HEK293 (cell line): ENCODE results near the gene ARAP1.

Source experiments
- EGR2 ChIP-seq: fragments of 450-650 bp; formaldehyde crosslinking; IDR thresholded peaks from 2 replicates; pipeline ENCODE4 v1.5.1; 2016; ENCODE audit warnings: low read depth, missing biosample characterization, missing genetic modification characterization
- GLIS1 ChIP-seq: fragments of 450-650 bp; formaldehyde crosslinking; IDR thresholded peaks from 2 replicates; pipeline ENCODE4 v1.5.1; 2016; ENCODE audit warnings: missing biosample characterization, missing genetic modification characterization
- KLF1 ChIP-seq: fragments of 450-650 bp; formaldehyde crosslinking; IDR thresholded peaks from 2 replicates; pipeline ENCODE4 v1.5.1; 2016; ENCODE audit warnings: missing biosample characterization, missing genetic modification characterization
- KLF7 ChIP-seq: fragments of 450-650 bp; formaldehyde crosslinking; IDR thresholded peaks from 2 replicates; pipeline ENCODE4 v1.5.1; 2016; ENCODE audit warnings: missing biosample characterization, missing genetic modification characterization, borderline replicate concordance
- MYNN ChIP-seq: fragments of 450-650 bp; formaldehyde crosslinking; IDR thresholded peaks from 2 replicates; pipeline ENCODE4 v1.5.1; 2016; ENCODE audit warnings: missing biosample characterization, missing genetic modification characterization, borderline replicate concordance
- MZF1 ChIP-seq: fragments of 450-650 bp; formaldehyde crosslinking; IDR thresholded peaks from 2 replicates; pipeline ENCODE4 v1.5.1; 2017; ENCODE audit warnings: missing biosample characterization, missing genetic modification characterization, borderline replicate concordance
- OVOL3 ChIP-seq: fragments of 450-650 bp; formaldehyde crosslinking; IDR thresholded peaks from 2 replicates; pipeline ENCODE4 v1.5.1; 2016; ENCODE audit warnings: missing biosample characterization, missing genetic modification characterization
- SETDB1 ChIP-seq: IDR thresholded peaks from one replicate; pipeline ENCODE4 v1.6.1; 2017; ENCODE audit warnings: mild to moderate bottlenecking, low read length, moderate library complexity, mixed read lengths; ENCODE audit not compliant: insufficient read length
- SP3 ChIP-seq: fragments of 450-650 bp; formaldehyde crosslinking; IDR thresholded peaks from 2 replicates; pipeline ENCODE4 v1.5.1; 2016; ENCODE audit warnings: missing biosample characterization, missing genetic modification characterization
- SP7 ChIP-seq: fragments of 450-650 bp; formaldehyde crosslinking; IDR thresholded peaks from 2 replicates; pipeline ENCODE4 v1.5.1; 2016; ENCODE audit warnings: missing biosample characterization, missing genetic modification characterization
- ZBTB21 ChIP-seq: fragments of 450-650 bp; formaldehyde crosslinking; IDR thresholded peaks from 2 replicates; pipeline ENCODE4 v1.5.1; 2017; ENCODE audit warnings: missing biosample characterization, missing genetic modification characterization
- ZFP3 ChIP-seq: fragments of 450-650 bp; formaldehyde crosslinking; IDR thresholded peaks from 2 replicates; pipeline ENCODE4 v1.5.1; 2016; ENCODE audit warnings: low read depth, missing biosample characterization, missing genetic modification characterization
- ZIC2 ChIP-seq: fragments of 450-650 bp; formaldehyde crosslinking; IDR thresholded peaks from 2 replicates; pipeline ENCODE4 v1.5.1; 2016; ENCODE audit warnings: missing biosample characterization, missing genetic modification characterization
- ZNF10 ChIP-seq: fragments of 450-650 bp; formaldehyde crosslinking; IDR thresholded peaks from 2 replicates; pipeline ENCODE4 v1.5.1; 2017; ENCODE audit warnings: missing biosample characterization, missing genetic modification characterization
- ZNF302 ChIP-seq: fragments of 450-650 bp; formaldehyde crosslinking; IDR thresholded peaks from 2 replicates; pipeline ENCODE4 v1.5.1; 2016; ENCODE audit warnings: missing biosample characterization, missing genetic modification characterization, low read depth
- ZNF37A ChIP-seq: fragments of 450-650 bp; IDR thresholded peaks from 2 replicates; pipeline ENCODE4 v1.5.1; 2018; ENCODE audit warnings: missing biosample characterization, missing genetic modification characterization
- ZNF404 ChIP-seq: fragments of 450-650 bp; formaldehyde crosslinking; IDR thresholded peaks from 2 replicates; pipeline ENCODE4 v1.5.1; 2017; ENCODE audit warnings: missing biosample characterization, missing genetic modification characterization
- ZNF473 ChIP-seq: fragments of 450-650 bp; formaldehyde crosslinking; IDR thresholded peaks from 2 replicates; pipeline ENCODE4 v1.5.1; 2017; ENCODE audit warnings: missing biosample characterization, missing genetic modification characterization
- ZNF48 ChIP-seq: fragments of 450-650 bp; formaldehyde crosslinking; IDR thresholded peaks from 2 replicates; pipeline ENCODE4 v1.5.1; 2016; ENCODE audit warnings: missing biosample characterization, missing genetic modification characterization
- ZNF521 ChIP-seq: fragments of 450-650 bp; formaldehyde crosslinking; IDR thresholded peaks from 2 replicates; pipeline ENCODE4 v1.5.1; 2017; ENCODE audit warnings: missing biosample characterization, mild to moderate bottlenecking, missing genetic modification characterization
- ZNF544 ChIP-seq: fragments of 450-650 bp; formaldehyde crosslinking; IDR thresholded peaks from 2 replicates; pipeline ENCODE4 v1.5.0; 2017; ENCODE audit warnings: missing biosample characterization, missing genetic modification characterization
- ZNF624 ChIP-seq: fragments of 450-650 bp; formaldehyde crosslinking; IDR thresholded peaks from 2 replicates; pipeline ENCODE4 v1.5.1; 2017; ENCODE audit warnings: missing biosample characterization, missing genetic modification characterization
- ZNF658 ChIP-seq: fragments of 450-650 bp; formaldehyde crosslinking; IDR thresholded peaks from 2 replicates; pipeline ENCODE4; 2016; ENCODE audit warnings: missing biosample characterization, missing genetic modification characterization
- ZNF664 ChIP-seq: fragments of 450-650 bp; formaldehyde crosslinking; IDR thresholded peaks from 2 replicates; pipeline ENCODE4 v1.5.1; 2016; ENCODE audit warnings: missing biosample characterization, missing genetic modification characterization
- ZNF76 ChIP-seq: fragments of 450-650 bp; formaldehyde crosslinking; IDR thresholded peaks from 2 replicates; pipeline ENCODE4; 2016; ENCODE audit warnings: low read depth, missing biosample characterization, missing genetic modification characterization, borderline replicate concordance
- ZNF785 ChIP-seq: fragments of 450-650 bp; formaldehyde crosslinking; IDR thresholded peaks from 2 replicates; pipeline ENCODE4 v1.5.1; 2016; ENCODE audit warnings: missing biosample characterization, missing genetic modification characterization
- ZNF792 ChIP-seq: fragments of 450-650 bp; formaldehyde crosslinking; IDR thresholded peaks from 2 replicates; pipeline ENCODE4 v1.5.1; 2016; ENCODE audit warnings: missing biosample characterization, missing genetic modification characterization
- ZNF830 ChIP-seq: fragments of 450-650 bp; IDR thresholded peaks from 2 replicates; pipeline ENCODE4 v1.5.0; 2018; ENCODE audit warnings: missing biosample characterization, missing genetic modification characterization, low read depth, mild to moderate bottlenecking, moderate library complexity
- ZSCAN16 ChIP-seq: fragments of 450-650 bp; formaldehyde crosslinking; IDR thresholded peaks from 2 replicates; pipeline ENCODE4 v1.5.1; 2016; ENCODE audit warnings: missing biosample characterization, missing genetic modification characterization
- TF ChIP-seq, protein P1 (sequence below): fragments of 450-650 bp; formaldehyde crosslinking; IDR thresholded peaks from 2 replicates; pipeline ENCODE4 v1.5.1; 2016; ENCODE audit warnings: missing biosample characterization, missing genetic modification characterization
- TF ChIP-seq, protein P2 (sequence below): fragments of 450-650 bp; formaldehyde crosslinking; IDR thresholded peaks from 2 replicates; pipeline ENCODE4 v1.5.1; 2016; ENCODE audit warnings: missing biosample characterization, missing genetic modification characterization, borderline replicate concordance
- TF ChIP-seq, protein P3 (sequence below): fragments of 450-650 bp; formaldehyde crosslinking; IDR thresholded peaks from 2 replicates; pipeline ENCODE4 v1.5.1; 2016; ENCODE audit warnings: missing biosample characterization, missing genetic modification characterization
- TF ChIP-seq, protein P4 (sequence below): fragments of 450-650 bp; formaldehyde crosslinking; IDR thresholded peaks from 2 replicates; pipeline ENCODE4 v1.5.1; 2016; ENCODE audit warnings: missing biosample characterization, missing genetic modification characterization
- TF ChIP-seq, protein P5 (sequence below): fragments of 450-650 bp; formaldehyde crosslinking; IDR thresholded peaks from 2 replicates; pipeline ENCODE4 v1.5.1; 2016; ENCODE audit warnings: missing biosample characterization, missing genetic modification characterization

The ARAP1 gene

DNA sequence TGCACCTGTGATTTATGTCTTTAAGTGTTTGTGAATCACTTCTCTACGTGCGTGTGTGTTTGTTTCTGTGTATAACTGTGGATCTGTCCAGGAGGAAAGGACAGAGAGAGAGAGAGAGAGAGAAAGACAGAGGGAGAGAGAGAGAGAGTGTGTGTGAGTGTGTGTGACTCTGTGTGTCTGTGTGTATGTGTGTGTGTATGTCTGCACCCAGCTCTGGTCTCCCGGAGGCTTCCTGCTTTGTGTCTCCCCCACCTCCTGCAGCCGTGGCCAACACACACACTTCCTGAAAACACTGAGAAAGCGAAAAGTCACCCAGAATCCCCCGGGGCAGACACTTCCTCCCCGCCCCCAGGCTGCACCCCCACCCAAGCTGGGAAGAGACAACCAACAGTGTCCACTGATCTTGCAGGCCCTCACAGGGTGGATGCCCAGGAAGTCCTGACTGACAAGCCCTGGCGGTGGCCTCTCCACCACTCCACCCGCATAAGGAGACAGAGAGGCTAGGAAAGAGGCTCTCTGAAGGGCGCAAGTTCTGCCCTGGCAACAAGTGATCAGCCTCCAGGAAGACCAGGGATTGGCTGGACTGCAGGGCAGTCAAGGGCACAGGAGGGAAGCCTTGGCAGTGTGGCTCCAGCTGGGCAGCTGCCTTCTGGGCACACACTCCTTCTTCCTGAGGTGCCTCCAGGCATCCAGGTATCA lies 30.0 kb downstream of the ARAP1 start (continued):
- TF ChIP-seq, protein P1, sequence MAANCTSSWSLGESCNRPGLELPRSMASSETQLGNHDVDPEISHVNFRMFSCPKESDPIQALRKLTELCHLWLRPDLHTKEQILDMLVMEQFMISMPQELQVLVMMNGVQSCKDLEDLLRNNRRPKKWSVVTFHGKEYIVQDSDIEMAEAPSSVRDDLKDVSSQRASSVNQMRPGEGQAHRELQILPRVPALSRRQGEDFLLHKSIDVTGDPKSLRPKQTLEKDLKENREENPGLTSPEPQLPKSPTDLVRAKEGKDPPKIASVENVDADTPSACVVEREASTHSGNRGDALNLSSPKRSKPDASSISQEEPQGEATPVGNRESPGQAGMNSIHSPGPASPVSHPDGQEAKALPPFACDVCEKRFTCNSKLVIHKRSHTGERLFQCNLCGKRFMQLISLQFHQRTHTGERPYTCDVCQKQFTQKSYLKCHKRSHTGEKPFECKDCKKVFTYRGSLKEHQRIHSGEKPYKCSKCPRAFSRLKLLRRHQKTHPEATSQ (tag by site-specific recombination), result no peak
- TF ChIP-seq ZNF404 (tag by site-specific recombination) (no peak), ZNF658 (tag by site-specific recombination) (no peak), EGR2 (tag by site-specific recombination) (no peak), KLF1 (tag by site-specific recombination) (0 out of 2 replicates have a peak, but pooled peaks have one; percentile 17), ZNF830 (tag by site-specific recombination) (no peak), ZNF664 (tag by site-specific recombination) (no peak), GLIS1 (tag by site-specific recombination) (peak; percentile 50), ZNF624 (tag by site-specific recombination) (no peak), SP3 (tag by site-specific recombination) (no peak), ZNF302 (tag by site-specific recombination) (no peak), ZNF473 (tag by site-specific recombination) (no peak), ZNF785 (tag by site-specific recombination) (no peak), ZSCAN16 (tag by site-specific recombination) (no peak), SP7 (tag by site-specific recombination) (peak; percentile 65; the same call in 1 of the 2 replicates), ZNF521 (tag by site-specific recombination) (no peak), SETDB1 (no peak), ZNF544 (tag by site-specific recombination) (no peak), MZF1 (tag by site-specific recombination) (no peak), OVOL3 (tag by site-specific recombination) (peak; percentile 22; the same call in 1 of the 2 replicates), ZFP3 (tag by site-specific recombination) (no peak), ZNF37A (tag by site-specific recombination) (no peak), MYNN (tag by site-specific recombination) (no peak), ZNF48 (tag by site-specific recombination) (no peak), ZBTB21 (tag by site-specific recombination) (no peak), ZNF792 (tag by site-specific recombination) (no peak), ZIC2 (tag by site-specific recombination) (no peak), ZNF10 (tag by site-specific recombination) (no peak), KLF7 (tag by site-specific recombination) (no peak), ZNF76 (peak; percentile 75; the same call in 1 of the 2 replicates)
- TF ChIP-seq, protein P2, sequence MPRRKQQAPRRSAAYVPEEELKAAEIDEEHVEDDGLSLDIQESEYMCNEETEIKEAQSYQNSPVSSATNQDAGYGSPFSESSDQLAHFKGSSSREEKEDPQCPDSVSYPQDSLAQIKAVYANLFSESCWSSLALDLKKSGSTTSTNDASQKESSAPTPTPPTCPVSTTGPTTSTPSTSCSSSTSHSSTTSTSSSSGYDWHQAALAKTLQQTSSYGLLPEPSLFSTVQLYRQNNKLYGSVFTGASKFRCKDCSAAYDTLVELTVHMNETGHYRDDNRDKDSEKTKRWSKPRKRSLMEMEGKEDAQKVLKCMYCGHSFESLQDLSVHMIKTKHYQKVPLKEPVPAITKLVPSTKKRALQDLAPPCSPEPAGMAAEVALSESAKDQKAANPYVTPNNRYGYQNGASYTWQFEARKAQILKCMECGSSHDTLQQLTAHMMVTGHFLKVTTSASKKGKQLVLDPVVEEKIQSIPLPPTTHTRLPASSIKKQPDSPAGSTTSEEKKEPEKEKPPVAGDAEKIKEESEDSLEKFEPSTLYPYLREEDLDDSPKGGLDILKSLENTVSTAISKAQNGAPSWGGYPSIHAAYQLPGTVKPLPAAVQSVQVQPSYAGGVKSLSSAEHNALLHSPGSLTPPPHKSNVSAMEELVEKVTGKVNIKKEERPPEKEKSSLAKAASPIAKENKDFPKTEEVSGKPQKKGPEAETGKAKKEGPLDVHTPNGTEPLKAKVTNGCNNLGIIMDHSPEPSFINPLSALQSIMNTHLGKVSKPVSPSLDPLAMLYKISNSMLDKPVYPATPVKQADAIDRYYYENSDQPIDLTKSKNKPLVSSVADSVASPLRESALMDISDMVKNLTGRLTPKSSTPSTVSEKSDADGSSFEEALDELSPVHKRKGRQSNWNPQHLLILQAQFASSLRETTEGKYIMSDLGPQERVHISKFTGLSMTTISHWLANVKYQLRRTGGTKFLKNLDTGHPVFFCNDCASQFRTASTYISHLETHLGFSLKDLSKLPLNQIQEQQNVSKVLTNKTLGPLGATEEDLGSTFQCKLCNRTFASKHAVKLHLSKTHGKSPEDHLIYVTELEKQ (tag by site-specific recombination), result no peak
- TF ChIP-seq, protein P3, sequence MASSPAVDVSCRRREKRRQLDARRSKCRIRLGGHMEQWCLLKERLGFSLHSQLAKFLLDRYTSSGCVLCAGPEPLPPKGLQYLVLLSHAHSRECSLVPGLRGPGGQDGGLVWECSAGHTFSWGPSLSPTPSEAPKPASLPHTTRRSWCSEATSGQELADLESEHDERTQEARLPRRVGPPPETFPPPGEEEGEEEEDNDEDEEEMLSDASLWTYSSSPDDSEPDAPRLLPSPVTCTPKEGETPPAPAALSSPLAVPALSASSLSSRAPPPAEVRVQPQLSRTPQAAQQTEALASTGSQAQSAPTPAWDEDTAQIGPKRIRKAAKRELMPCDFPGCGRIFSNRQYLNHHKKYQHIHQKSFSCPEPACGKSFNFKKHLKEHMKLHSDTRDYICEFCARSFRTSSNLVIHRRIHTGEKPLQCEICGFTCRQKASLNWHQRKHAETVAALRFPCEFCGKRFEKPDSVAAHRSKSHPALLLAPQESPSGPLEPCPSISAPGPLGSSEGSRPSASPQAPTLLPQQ (tag by site-specific recombination), result peak; percentile 45; the same call in 1 of the 2 replicates
- TF ChIP-seq, protein P4, sequence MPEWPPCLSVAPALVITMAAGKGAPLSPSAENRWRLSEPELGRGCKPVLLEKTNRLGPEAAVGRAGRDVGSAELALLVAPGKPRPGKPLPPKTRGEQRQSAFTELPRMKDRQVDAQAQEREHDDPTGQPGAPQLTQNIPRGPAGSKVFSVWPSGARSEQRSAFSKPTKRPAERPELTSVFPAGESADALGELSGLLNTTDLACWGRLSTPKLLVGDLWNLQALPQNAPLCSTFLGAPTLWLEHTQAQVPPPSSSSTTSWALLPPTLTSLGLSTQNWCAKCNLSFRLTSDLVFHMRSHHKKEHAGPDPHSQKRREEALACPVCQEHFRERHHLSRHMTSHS (tag by site-specific recombination), result no peak
- TF ChIP-seq, protein P5, sequence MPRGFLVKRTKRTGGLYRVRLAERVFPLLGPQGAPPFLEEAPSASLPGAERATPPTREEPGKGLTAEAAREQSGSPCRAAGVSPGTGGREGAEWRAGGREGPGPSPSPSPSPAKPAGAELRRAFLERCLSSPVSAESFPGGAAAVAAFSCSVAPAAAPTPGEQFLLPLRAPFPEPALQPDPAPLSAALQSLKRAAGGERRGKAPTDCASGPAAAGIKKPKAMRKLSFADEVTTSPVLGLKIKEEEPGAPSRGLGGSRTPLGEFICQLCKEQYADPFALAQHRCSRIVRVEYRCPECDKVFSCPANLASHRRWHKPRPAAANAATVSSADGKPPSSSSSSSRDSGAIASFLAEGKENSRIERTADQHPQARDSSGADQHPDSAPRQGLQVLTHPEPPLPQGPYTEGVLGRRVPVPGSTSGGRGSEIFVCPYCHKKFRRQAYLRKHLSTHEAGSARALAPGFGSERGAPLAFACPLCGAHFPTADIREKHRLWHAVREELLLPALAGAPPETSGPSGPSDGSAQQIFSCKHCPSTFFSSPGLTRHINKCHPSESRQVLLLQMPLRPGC, result no peak
